Cerebellar cortex (tissue), 1 donor: ENCODE results near the gene CDK14.

Experiments
- DNase-seq: peaks from one replicate; pipeline ENCODE4 v3.0.0-alpha.2; 2015; ENCODE audit warnings: low spot score

CDK14 gene

DNA sequence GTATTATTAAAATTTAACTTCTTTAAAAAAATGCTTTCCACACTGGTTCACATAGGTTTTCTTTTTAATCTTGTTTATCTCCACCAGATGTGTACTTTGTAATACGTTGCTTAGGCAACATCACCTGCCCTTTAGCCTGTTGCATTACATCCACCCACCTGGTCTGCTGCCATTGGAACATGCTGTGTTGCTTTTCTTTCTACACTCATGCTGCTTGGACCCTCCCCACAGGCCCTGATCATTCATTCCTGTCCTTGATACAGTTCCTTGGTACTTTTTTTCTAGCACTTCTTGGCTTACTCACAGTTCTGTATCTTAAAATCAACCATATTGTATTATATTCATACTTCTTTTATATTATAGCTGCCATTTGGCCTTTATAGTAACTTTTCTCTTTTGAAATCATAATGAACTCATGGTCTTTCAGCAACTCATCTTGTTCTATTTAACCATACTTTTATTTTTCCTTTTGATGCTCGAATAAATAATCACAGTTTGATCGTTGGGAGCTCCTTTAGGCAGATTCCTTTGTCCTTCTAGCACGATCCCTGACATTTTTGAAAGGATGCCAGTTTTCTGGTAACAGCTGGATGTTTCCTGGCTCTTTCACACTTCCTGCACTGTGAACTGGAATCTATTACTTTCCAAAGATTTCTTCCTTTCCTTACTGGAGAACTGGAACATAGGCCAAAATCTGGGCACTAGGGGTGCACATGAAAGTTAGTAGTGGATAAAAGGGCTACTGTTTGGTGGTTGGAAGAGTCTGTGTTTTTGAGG, 125.1 kb downstream of the CDK14 start:
- DNase-seq: no peak

DNA sequence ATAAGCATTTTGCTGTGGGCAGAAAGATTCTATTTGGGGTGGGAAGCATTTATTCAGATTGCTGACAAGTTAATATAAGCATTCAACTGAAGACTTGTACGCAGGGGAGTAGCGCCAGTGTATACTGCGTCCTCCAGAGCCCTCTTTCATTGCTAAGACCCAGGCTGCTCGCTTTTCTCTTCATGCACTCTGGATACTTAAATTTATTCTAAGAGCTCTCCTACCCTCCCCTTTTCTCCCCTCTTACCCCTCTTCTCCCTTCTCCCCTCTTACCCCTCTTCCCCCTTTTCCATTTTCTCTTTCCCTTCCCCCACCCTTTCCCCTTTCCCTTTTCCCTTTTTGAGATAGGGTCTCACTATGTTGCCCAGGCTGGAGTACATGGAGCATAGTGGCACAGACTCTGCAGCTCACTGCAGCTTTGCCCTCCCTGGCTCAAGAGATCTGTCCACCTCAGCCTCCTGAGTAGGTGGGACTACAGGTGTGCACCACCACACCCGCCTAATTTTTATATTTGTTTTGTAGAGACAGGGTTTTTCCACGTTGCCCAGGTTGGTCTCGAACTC, 125.8 kb downstream of the CDK14 start:
- no peak for DNase-seq

DNA sequence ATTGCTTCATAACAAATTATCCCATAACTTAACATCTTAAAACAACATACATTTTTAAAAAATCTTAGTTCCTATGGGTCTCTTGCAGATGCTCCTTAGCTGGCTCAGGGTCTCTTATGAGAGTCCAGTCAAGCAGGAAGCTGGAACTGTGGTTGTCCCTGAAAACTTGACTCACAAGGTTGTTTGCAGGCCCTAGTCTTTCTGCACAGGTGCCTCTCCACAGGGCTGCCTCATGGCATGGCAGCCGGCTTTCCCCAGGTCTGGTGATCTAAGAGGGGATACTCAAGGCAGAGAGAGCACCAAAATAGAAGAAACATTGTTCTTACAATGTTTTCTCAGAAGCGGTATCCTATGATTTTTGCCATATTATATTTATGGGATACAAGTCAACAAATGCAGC, 127.1 kb downstream of the CDK14 start:
- DNase-seq: no peak

DNA sequence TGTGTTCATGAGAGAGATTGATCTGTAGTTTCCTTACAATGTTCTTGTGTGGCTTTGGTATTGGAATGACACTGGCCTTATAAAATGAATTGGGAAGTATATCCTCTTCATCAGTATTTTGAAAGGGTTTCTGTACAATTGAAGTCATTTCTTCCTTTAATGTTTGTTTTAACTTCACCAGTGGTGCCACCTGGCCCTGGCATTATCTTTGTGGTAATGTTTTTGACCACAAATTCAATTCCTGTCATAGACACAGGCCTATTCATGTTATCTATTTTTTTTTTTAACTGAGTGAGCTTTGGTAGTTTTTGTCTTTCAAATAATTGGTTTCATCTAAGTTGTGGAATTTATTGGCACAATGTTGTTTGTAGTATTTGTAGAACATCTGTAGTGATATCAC, 127.7 kb downstream of the CDK14 start:
- no peak for DNase-seq

DNA sequence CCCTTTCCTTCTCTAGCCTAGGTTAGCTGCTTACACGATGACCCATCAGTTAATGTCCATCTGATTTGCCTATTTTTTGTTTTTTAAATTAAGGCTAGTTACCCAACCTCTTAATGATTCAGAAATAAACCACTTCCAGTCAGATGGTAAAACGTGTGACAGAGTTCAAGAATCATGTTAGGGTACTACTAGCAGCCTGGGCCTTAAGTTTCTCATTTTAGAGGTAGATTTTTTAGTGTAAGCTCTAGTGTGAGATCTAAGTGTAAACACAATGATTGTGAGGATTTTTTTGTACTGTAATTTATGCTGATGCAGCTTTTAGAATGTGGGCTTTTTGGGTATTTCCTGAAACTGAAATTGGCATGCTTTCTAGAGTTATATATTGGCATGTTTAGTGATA, 130.0 kb downstream of the CDK14 start:
- DNase-seq: no peak

DNA sequence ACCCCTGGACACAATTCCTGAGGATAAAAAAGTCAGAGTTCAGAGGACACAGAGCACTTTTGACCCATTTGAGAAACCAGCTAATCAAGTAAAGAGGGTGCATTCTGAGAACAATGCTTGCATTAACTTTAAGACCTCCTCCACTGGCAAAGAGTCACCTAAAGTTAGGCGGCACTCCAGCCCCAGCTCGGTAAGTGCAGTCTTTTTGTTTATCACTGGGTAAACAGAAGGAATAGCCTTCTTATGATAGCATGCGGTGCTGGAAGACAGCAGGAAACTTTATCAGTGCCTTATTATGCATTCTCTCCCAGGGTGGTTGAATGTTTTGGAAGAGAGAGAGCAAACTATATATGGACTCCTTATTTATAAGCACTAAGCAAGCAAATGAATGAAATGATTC, 130.5 kb downstream of the CDK14 start:
- no peak for DNase-seq

DNA sequence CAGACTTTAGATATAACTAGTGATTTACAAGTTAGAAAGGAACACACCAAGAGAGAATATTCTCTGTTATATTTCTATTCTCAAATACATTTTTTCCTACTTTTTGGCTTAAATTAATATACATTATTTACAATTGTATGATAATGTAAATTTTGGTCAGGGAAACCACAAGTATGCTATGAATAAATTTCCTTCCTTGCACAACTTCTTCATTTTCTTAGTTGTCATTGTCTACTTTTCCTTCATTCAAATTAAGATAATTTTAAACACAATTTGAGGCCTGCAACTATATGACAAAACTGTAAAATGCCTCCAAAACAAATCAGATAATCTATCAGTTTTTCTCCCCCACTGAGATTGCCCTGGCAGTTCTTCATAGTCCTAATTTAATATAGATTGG, 131.3 kb downstream of the CDK14 start:
- no peak for DNase-seq

DNA sequence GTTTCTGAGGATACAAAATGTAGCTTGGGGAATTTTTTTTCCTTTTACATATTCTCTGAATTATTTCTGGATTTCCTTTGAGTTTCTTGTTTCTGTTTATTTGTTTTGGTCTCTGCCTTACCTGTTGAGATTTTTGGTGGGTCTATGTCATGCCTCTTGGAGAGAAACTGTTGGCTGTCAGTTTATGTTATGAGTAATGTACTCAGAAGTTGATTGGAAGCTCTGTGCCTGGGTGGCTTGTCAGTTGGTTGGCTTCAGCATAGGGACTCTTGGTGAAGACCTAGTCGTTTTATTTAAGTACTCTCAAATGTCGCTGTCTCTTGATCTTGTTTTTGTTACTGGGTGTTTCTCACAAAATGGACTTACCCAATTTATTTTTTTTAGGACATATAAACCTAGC, 132.4 kb downstream of the CDK14 start:
- no peak for DNase-seq

DNA sequence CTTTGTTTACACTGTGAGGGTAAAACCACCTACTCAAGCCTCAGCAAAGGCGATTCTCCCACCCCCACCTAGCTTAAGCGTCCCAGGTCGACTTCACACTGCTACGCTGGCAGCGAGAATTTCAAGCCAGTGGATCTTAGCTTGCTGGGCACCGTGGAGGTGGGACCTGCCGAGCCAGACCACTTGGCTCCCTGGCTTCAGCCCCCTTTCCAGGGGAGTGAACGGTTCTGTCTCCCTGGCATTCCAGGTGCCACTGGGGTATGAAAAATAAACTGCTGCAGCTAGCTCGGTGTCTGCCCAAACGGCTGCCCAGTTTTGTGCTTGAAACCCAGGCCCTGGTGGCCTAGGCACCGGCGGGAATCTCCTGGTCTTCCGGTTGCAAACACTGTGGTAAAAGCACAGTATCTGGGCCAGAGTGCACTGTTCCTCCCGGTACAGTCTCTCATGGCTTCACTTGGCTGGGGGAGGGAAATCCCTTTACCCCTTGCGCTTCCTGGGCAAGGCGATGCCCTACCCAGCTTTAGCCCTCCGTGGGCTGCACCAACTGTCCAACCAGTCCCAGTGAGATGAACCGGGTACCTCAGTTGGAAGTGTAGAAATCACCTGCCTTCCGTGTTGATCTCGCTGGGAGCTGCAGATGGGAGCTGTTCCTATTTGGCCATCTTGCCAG, 139.6 kb downstream of the CDK14 start:
- DNase-seq: peak; percentile 76

DNA sequence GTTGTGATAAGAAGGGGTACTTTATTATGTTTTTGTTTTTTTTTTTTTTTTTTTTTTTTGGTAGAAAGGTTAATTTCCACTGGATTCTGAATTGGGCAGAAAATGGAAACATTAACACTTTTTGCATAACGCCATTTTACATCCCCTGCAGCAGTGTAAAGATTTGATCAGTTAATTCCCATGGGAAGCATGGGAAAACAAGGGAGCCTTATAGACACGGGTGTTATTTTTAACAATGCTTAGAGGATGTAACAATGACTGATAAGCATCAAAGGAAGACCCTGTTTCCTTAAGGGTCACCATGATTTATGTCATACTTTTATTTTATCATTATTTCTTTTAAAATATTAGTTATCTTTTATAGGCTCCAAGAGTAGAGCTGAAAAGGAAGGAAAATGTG, 140.2 kb downstream of the CDK14 start:
- DNase-seq: no peak

DNA sequence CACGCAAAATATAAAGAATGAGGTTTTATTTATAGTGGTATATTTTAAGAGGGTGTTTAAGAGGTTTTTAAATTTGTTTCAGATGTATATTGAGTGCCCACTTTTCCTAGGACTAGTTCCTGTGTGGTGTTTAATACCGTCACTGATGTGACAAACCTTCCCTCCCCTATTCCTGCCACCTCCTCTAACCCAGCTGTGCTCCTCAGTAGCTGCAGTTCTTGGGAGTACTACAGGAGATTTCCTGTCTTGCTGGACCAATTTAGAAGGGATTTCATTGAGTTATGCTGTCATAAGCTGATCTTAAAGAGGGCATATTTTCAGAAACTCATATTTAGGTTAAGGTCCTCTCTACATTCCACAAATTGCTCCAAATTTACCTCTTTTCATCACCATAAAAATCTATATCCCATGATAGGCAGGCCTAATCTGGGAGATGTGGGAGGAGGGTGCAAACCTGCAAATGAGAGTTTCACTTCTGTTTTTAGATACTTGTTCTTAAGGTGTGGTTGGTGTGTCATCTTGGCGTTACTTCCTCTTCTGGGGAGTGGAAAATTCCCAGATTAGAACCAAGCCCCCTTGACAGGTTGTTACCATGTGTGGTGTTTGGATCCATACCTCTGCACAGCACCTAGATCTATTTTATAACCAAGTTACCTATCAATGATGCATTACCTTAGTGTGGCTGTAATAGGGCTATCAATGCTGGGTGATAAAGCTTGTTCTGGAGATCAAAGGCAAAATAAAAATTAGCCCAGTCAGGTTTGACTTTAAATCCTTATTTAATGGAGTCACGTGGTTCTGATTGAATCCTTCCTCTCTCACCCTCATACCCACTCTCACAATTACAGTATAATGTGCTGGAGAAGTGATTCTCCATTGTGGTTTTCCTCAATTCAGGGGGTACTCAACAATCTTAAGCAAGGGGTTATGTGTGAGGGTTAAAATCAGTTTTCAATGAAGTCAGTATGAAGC, 141.1 kb downstream of the CDK14 start:
- DNase-seq: no peak

DNA sequence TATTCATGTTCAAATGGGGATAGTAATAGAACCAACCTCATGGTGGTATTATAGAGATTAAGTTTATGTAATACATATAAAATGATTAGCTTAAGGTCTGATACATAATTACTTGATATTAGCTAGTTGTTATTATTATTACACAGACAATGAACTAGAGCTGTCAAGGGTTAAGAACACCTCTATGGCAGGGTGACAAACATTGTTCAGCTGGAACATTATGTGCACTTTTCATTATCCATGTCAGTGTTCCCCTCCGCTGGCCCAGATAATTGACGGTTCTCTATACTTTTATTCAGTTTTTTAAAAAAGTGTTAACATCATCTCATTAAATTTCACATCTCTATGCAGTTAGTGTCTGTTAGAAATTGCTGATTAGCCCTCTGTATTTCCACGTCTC, 142.1 kb downstream of the CDK14 start:
- no peak for DNase-seq

DNA sequence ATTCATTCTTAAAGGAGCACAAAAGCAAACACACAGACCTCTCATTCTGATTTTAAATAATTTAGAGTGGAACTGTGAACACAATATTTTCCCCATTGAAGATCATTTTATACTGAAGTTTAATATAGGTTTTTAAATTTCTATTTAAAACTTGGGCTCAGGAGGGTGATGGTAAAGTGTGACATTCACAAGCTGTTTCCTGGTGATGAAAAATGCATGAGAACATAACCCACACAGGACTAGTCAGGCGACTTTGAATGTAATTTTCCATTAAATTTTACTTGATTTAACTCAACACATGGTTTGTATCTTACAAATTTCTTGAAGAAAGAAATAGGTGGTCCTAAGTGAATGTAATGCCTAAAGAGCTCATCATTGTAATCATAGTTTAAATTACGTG, 143.6 kb downstream of the CDK14 start:
- no peak for DNase-seq

DNA sequence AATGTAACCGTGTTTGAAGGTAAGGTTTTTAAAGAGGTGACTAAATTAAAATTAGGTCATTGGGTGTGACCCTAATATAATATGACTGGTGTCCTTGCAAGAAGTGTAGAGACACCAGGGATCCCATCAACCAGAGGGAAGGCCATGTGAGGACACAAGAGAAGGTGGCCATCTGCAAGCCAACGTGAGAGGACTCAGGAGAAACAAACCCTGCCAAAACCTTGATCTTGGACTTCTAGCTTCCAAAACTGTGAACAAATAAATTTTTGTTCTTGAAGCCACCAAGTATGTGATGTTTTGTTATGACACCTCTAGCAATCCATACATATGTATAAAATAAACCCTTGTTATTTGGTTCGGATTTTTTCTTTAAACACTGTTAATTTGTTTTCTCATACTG, 144.3 kb downstream of the CDK14 start:
- peak; percentile 65 for DNase-seq

DNA sequence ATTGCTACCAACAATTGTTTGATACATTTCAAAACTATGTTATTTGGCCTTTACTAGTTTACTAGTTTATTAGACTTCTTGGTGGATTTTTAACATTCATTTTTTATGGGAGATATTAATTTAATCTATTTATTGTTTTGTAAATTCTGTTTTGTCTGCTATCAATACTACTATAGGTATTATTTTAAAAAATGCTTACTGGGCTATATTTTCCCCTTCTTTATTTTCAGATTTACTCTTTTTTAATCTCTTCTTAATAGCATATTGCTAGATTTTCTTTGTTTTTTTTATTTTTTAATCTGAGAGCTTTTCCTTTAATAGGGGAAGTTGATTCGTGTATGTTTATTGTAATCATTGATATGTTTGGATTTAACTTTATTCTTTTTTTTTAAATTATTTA, 147.5 kb downstream of the CDK14 start:
- no peak for DNase-seq

DNA sequence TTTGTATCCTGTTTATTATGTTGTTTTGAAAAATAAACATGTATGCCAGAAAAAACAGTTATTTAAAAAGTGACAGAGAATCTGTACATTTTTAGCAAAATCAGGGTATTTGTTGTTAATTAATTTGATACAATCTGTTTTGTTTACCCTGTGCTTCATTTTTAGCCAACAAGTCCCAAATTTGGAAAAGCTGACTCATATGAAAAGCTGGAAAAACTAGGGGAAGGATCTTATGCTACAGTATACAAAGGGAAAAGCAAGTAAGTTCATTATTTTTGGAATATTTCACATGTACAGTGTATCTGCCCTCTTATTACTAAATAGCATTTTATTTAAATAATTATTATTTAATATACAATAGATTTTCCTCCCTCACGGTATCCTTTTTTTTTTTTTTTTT, 151.4 kb downstream of the CDK14 start:
- DNase-seq: no peak

DNA sequence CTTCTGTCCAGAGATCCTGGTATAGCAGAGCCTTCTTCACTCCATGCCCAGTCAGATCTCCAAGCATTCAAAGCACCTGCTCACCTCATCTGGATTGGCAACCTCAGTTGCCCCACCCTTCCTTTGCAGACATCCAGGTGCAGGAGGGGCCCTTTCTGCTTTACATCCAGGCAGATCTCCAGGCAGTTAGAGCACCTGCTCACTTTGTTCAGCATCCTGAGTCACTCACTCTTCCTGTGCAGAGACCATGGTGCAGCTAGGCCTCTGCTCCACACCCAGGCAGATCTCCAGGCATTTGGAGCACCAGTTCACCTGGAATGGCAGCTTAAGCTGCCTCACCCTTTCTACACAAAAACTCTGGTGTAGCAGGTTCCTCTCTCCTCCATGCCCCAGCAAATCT, 153.1 kb downstream of the CDK14 start:
- no peak for DNase-seq

DNA sequence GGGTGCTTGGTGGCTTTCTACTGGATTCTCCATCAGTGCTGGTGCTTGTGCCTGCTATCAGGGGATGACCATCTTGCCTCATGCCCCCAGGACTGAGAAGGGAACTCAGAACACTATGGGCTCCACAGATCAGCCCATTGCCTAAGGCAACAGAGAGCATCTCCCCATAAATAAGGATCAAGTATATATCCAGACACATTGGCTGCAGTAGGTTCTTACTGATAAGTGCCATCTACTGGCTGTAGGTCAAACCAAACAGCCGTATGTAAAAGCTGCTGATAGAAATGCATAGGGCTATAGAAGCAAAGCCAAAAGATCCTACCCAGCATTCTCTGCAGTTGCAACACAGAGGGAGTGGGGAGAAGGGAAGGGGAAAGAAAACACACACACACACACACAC, 153.7 kb downstream of the CDK14 start:
- no peak for DNase-seq

DNA sequence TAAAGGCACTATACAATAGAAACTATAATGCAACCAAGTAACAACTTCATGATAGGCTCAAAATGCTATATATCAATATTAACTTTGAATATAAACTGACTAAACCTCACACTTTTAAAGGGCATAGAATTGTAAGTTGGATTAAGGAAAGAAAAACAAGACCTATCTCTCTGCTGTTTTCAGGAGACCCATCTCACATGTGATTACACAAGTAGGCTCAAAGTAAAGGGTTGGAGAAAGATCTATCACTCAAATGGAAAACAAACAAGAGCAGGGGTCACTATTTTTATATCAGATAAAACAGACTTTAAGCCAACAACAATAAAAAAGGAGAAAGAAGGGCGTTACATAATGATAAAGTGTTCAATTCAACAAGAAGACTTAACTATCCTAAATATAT, 155.5 kb downstream of the CDK14 start:
- no peak for DNase-seq

DNA sequence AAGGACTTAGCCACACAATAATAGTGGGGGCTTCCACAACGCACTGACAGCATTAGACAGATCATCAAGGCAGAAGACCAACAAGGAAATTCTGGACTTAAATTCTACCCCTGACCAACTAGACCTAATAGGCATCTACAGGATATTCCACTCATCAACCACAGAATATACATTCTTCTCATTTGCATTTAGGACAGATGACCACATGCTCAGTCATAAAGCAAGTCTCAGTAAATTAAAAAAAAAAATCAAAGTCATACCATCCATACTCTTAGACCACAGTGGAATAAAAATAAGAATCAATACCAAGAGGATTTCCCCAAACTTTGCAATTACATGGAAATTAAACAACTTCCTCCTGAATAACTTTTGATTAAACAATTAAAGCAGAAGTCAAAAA, 155.9 kb downstream of the CDK14 start:
- no peak for DNase-seq

DNA sequence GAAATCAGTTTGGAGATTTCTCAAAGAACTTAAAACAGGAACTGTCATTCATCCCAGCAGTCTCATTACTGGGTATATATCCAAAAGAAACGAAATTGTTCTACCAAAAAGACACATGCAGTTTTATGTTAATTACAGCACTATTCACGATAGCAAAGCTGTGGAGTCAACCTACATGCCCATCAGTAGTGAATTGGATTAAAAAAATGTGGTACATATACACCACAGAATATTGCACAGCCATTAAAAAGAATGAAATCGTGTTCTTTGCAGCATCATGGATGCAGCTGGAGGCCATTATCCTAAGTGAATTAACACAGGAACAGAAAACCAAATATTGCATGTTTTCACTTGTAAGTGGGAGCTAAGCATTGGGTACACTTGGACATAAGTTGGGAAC, 158.9 kb downstream of the CDK14 start:
- DNase-seq: no peak

DNA sequence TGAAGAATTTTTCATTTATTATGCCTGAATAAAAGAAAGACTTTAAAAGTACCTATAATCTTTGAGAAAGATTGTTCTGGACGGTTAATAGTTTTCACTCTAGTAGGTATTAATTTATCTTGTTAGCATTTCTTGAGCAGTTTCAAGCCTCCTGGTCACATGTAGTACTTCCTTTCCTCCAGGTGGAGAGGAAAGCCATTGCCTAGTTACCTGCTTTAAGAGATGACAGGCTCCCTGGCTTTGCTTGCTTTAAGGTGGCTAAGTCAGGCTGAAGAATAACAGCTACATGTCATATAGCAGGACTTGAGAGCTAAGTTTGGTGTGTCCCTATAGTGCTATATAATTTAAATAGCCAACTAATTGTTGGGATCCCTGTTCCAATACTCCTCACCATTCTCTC, 160.2 kb downstream of the CDK14 start:
- DNase-seq: no peak
